SK-N-SH (cell line): ENCODE data around the gene PPP1R12B. TPM values are rescaled to one million over a fixed set of nuclear protein-coding genes. Genes with fewer than 3 reads are reported as not detected.
A peak's percentile ranks its signal among the peaks of the same experiment; 100 is the strongest.

ENCODE experiments used
- CTCF ChIA-PET: fragments of 300-600, 350-600 bp; formaldehyde crosslinking; extraction: SDS; loops from one replicate; lab custom pipeline; 2021; lab: Yijun Ruan, JAX
- POLR2A ChIA-PET: fragments of 350-600 bp; sonication (Branson Sonifier 250); formaldehyde crosslinking; extraction: SDS; loops from one replicate; lab custom pipeline; 2020; ENCODE audit warnings: antibody characterized with exemption, inconsistent platforms; lab: Yijun Ruan, JAX
- DNase-seq: peaks from one replicate; pipeline ENCODE4 v3.0.0; 2012
- H2AFZ ChIP-seq: fragments of 200-600 bp; sonication (generic); 2 replicates; pipeline ENCODE4 v1.8.1; 2016; ENCODE audit warnings: antibody characterized with exemption, mild to moderate bottlenecking, low read depth
- H3F3A ChIP-seq: fragments of 200-600 bp; sonication (generic); replicated peaks from 2 replicates; pipeline ENCODE3; 2016; ENCODE audit warnings: antibody characterized with exemption, mild to moderate bottlenecking; ENCODE audit not compliant: insufficient read depth
- H3K27ac ChIP-seq, 2 experiments: fragments of 200-500 bp in 1 of 2; fragments of 200-600 bp in 1 of 2; sonication (Bioruptor generic) in 1 of 2; sonication (generic), shearing (Covaris generic) in 1 of 2; 2 replicates each; pipeline versions ENCODE4 v1.5.1 to v1.6.1; 2014 to 2016; ENCODE audit warnings: low read depth in 2 of 2, inconsistent platforms in 1 of 2, low read length in 1 of 2, mild to moderate bottlenecking in 1 of 2, mixed read lengths in 1 of 2
- H3K27me3 ChIP-seq: fragments of 200-600 bp; sonication (generic), shearing (Covaris generic); 2 replicates; pipeline ENCODE4 v1.6.1; 2016; ENCODE audit warnings: mixed run types; ENCODE audit not compliant: insufficient read depth
- H3K36me3 ChIP-seq, 2 experiments: fragments of 200-500 bp in 1 of 2; fragments of 200-600 bp in 1 of 2; sonication (Bioruptor generic) in 1 of 2; sonication (generic) in 1 of 2; replicated peaks in 1 of 2; 2 replicates each; pipeline versions ENCODE3 to v1.5.1; 2014 to 2016; ENCODE audit warnings: low read length in 1 of 2, mild to moderate bottlenecking in 1 of 2; ENCODE audit not compliant: insufficient read depth in 2 of 2, control insufficient read depth in 1 of 2
- H3K4me1 ChIP-seq, 2 experiments: fragments of 200-500 bp in 1 of 2; fragments of 200-600 bp in 1 of 2; sonication (Bioruptor generic) in 1 of 2; sonication (generic), shearing (Covaris generic) in 1 of 2; 2 replicates each; pipeline versions ENCODE4 v1.5.1 to v1.6.1; 2014 to 2016; ENCODE audit warnings: low read depth in 1 of 2, low read length in 1 of 2, mixed run types in 1 of 2; ENCODE audit not compliant: insufficient read depth in 2 of 2, control insufficient read depth in 1 of 2
- H3K4me2 ChIP-seq: fragments of 200-600 bp; sonication (generic), shearing (Covaris generic); 2 replicates; pipeline ENCODE4 v1.6.1; 2017; ENCODE audit warnings: mixed run types
- H3K4me3 ChIP-seq, 2 experiments: fragments of 200-500 bp in 1 of 2; fragments of 200-600 bp in 1 of 2; sonication (Bioruptor generic) in 1 of 2; sonication (generic), shearing (Covaris generic) in 1 of 2; 2 replicates each; pipeline versions ENCODE4 v1.5.1 to v1.8.1; 2014 to 2016; ENCODE audit warnings: low read depth in 2 of 2, inconsistent platforms in 1 of 2, low read length in 1 of 2, mild to moderate bottlenecking in 1 of 2, mixed read lengths in 1 of 2, moderate library complexity in 1 of 2
- H3K79me2 ChIP-seq: fragments of 200-600 bp; sonication (generic); 2 replicates; pipeline ENCODE4 v1.8.1; 2017; ENCODE audit warnings: mild to moderate bottlenecking; ENCODE audit not compliant: insufficient read depth
- H3K9ac ChIP-seq: fragments of 200-600 bp; sonication (generic); 2 replicates; pipeline ENCODE4 v1.6.1; 2017; ENCODE audit warnings: mixed run types
- H3K9me2 ChIP-seq: fragments of 200-600 bp; sonication (generic); 2 replicates; pipeline ENCODE4 v1.6.1; 2017; ENCODE audit warnings: mixed run types
- H3K9me3 ChIP-seq: fragments of 200-600 bp; sonication (generic); 2 replicates; pipeline ENCODE4 v1.6.1; 2017; ENCODE audit warnings: mixed run types, mild to moderate bottlenecking, moderate library complexity
- H4K20me1 ChIP-seq: fragments of 200-600 bp; sonication (generic); 2 replicates; pipeline ENCODE4 v1.6.1; 2017; ENCODE audit warnings: mild to moderate bottlenecking, mixed run types; ENCODE audit not compliant: insufficient read depth
- CHD2 ChIP-seq: fragments of 150-350 bp; IDR thresholded peaks from 2 replicates; pipeline ENCODE4 v1.6.1; 2018; ENCODE audit warnings: low read length; ENCODE audit not compliant: partially characterized antibody
- CTCF ChIP-seq: fragments of 200-600 bp; sonication (generic); IDR thresholded peaks from 2 replicates; pipeline ENCODE4 v1.6.1; 2017; ENCODE audit warnings: antibody characterized with exemption, mild to moderate bottlenecking, moderate library complexity
- EZH2phosphoT487 ChIP-seq: fragments of 200-600 bp; sonication (generic); IDR thresholded peaks from 2 replicates; pipeline ENCODE4 v1.6.1; 2017; ENCODE audit warnings: low read depth, mixed run types, mild to moderate bottlenecking, antibody characterized with exemption, moderate library complexity, borderline replicate concordance
- FOSL2 ChIP-seq: IDR thresholded peaks from 2 replicates; pipeline ENCODE4 v1.4.0; 2012; ENCODE audit warnings: low read depth, mild to moderate bottlenecking, moderate library complexity, borderline replicate concordance
- FOXJ3 ChIP-seq: sonication (generic); formaldehyde crosslinking; IDR thresholded peaks from 2 replicates; pipeline ENCODE4 v1.5.1; 2020; ENCODE audit warnings: mild to moderate bottlenecking, missing genetic modification reagents
- FOXM1 ChIP-seq: IDR thresholded peaks from 2 replicates; pipeline ENCODE4 v1.4.0; 2012; ENCODE audit warnings: low read depth, mild to moderate bottlenecking
- GATA2 ChIP-seq: sonication (generic); formaldehyde crosslinking; IDR thresholded peaks from 2 replicates; pipeline ENCODE4 v1.5.0; 2020; ENCODE audit warnings: mild to moderate bottlenecking, missing genetic modification reagents
- JUND ChIP-seq: IDR thresholded peaks from 2 replicates; pipeline ENCODE4 v1.4.0; 2012
- MEF2A ChIP-seq: IDR thresholded peaks from 2 replicates; pipeline ENCODE4 v1.4.0; 2012; ENCODE audit warnings: low read depth, borderline replicate concordance
- RAD21 ChIP-seq: IDR thresholded peaks from 2 replicates; pipeline ENCODE4 v1.6.1; 2012; ENCODE audit warnings: mild to moderate bottlenecking, low read length
- RCOR1 ChIP-seq: fragments of 150-350 bp; IDR thresholded peaks from 2 replicates; pipeline ENCODE4 v1.6.1; 2017; ENCODE audit warnings: antibody characterized with exemption, low read length
- RFX5 ChIP-seq: IDR thresholded peaks from 2 replicates; pipeline ENCODE4 v1.6.1; 2012; ENCODE audit warnings: mild to moderate bottlenecking, improper control_type of control experiment, low read length
- RXRA ChIP-seq: IDR thresholded peaks from 2 replicates; pipeline ENCODE4 v1.4.0; 2012; ENCODE audit warnings: low read depth, mild to moderate bottlenecking, borderline replicate concordance
- SIN3A ChIP-seq: IDR thresholded peaks from 2 replicates; pipeline ENCODE4 v1.6.1; 2012; ENCODE audit warnings: low read depth, mild to moderate bottlenecking, low read length, moderate library complexity, borderline replicate concordance
- SMC3 ChIP-seq: IDR thresholded peaks from 2 replicates; pipeline ENCODE4 v1.6.1; 2012; ENCODE audit warnings: low read depth, low read length, improper control_type of control experiment
- TCF12 ChIP-seq: IDR thresholded peaks from 2 replicates; pipeline ENCODE4 v1.4.0; 2012
- WGBS: methylation state at CpG from one replicate; pipeline ENCODE4 v1.1.6; 2017; ENCODE audit warnings: low lambda C conversion rate; 5-methylcytosine and 5-hydroxymethylcytosine counted together
- polyA plus RNA-seq, 3 experiments: library from polyadenylated mRNA; depleted of rRNA; stranded (reverse); fragments of >200 nt; gene quantifications; 2 replicates each; pipeline ENCODE4 v1.2.3, GENCODE V29; 2012
- TF ChIP-seq, protein P1 (sequence below): IDR thresholded peaks from 2 replicates; pipeline ENCODE4 v1.4.0; 2012; ENCODE audit warnings: low read depth, borderline replicate concordance

PPP1R12B gene
- polyA plus RNA-seq, 1 of the 3 experiments (the other 2 are of a cell fraction): 2.8 TPM

DNA sequence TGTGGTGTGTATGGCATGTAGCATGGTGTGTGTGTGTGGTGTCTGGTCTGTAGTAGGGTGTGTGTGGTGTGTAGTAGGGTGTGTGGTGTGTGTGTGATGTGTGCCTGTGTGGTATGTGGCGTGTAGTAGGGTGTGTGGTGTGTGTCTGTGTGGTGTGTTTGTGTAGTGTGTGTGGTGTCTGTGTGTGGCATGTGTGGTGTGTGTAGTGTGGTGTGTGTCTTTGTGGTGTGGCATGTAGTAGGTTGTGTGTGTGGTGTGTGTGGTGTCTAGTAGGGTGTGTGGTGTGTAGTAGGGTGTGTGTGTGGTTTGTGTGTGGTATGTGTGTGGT lies 276.2 kb downstream of the PPP1R12B start:
- ChIA-PET POLR2A (no interaction called here), CTCF (interaction anchor here (0.5 to 2.5 kb wide), 7 partner anchors 10 to 95 kb away, joined by 3 to 12 read pairs (median 4); no protein-coding TSS in a partner anchor)
- Histone ChIP-seq H3K9me3 (no peaks in the 10 kb centered on the region), H3K4me1 (peaks cover 0 to 7% of the 10 kb centered on the region in 2 experiments; a peak in 3 of 4 replicates), H3K79me2 (no peaks in the 10 kb centered on the region), H3K9ac (no peak overlapping the region), H3K36me3 (no peaks in the 10 kb centered on the region), H2AFZ (no peak overlapping the region), H3K27ac (no peak overlapping the region), H3K4me2 (no peak overlapping the region), H3F3A (no peaks in the 10 kb centered on the region), H3K9me2 (no peaks in the 10 kb centered on the region), H3K4me3 (no peak overlapping the region), H3K27me3 (no peaks in the 10 kb centered on the region), H4K20me1 (no peaks in the 10 kb centered on the region)
- TF ChIP-seq CHD2: no peak
- TF ChIP-seq RFX5: no peak
- TF ChIP-seq FOXM1: no peak
- TF ChIP-seq, protein P1, sequence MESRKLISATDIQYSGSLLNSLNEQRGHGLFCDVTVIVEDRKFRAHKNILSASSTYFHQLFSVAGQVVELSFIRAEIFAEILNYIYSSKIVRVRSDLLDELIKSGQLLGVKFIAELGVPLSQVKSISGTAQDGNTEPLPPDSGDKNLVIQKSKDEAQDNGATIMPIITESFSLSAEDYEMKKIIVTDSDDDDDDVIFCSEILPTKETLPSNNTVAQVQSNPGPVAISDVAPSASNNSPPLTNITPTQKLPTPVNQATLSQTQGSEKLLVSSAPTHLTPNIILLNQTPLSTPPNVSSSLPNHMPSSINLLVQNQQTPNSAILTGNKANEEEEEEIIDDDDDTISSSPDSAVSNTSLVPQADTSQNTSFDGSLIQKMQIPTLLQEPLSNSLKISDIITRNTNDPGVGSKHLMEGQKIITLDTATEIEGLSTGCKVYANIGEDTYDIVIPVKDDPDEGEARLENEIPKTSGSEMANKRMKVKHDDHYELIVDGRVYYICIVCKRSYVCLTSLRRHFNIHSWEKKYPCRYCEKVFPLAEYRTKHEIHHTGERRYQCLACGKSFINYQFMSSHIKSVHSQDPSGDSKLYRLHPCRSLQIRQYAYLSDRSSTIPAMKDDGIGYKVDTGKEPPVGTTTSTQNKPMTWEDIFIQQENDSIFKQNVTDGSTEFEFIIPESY: no peak
- no peak for TF ChIP-seq MEF2A
- no peak for TF ChIP-seq SIN3A
- no peak for TF ChIP-seq RXRA
- no peak for TF ChIP-seq GATA2 (CRISPR knock-in tag)
- no peak for TF ChIP-seq FOSL2
- no peak for TF ChIP-seq FOXJ3
- TF ChIP-seq RCOR1: no peak
- TF ChIP-seq JUND: no peak
- no peak for TF ChIP-seq TCF12
- no peak for TF ChIP-seq EZH2phosphoT487
- no peak for DNase-seq
- WGBS: 74% methylated on average over 1 of the region's 1 CpG

DNA sequence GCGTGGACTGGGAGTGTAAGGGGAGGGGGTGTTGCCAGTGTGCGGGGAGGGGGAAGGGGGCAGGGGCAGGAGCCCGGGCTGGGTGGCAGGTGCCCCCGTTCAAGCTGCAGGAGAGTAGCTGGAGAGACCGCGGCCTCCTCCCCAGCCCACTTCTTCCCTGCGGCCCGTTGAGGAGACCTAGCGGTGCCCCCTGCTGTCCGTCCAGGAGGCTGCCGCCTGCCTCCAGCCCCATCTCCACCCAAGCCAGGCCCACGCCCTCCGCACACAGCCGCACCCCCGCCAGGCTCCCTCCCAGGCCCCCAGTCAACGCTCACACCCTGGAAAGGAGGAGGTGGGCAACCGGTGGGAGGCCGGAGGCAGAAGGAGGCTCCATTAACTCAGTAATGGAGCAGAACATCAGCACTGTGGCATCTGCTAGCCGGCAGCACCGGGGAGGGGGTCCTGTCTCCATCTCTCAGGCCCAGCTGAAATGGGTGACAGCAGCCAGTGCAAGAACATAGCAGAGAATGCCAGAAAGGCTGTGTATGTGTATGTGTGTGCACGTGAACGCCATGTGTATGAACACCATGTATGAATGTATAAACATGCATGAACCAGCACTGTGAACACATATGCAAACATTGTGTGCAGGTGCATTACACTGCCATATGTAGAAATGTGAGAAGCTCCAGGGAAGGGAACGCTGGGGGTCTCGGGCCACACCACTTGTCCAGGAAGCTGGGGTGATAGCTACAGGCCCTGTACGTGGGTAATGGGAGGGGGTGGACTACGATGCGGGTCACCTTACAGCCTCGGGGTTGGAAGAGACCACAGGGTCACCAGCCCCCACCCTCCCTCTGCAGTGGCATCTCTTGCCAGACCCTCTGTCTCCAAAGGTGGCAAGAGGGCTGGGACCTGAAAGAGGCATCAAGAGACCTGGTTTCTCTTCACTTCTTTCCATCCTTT lies 277.2 kb downstream of the PPP1R12B start:
- POLR2A ChIA-PET: interaction anchor here (0.6 to 0.8 kb wide), 2 partner anchors 275 to 276 kb away, joined by 3 to 4 read pairs; no protein-coding TSS in a partner anchor
- DNase-seq: peak; percentile 92
- H3K9me3 ChIP-seq: no peaks in the 10 kb centered on the region
- TF ChIP-seq SMC3: peak; percentile 88
- TF ChIP-seq RAD21: peak; percentile 69
- TF ChIP-seq CTCF: peak; percentile 64
- TF ChIP-seq, protein P1: no peak
- TF ChIP-seq FOSL2: no peak

More for the DNA sequence above, 277.2 kb downstream of the PPP1R12B start:
- H3K4me2 ChIP-seq: no peak overlapping the region
- H2AFZ ChIP-seq: no peak overlapping the region
- H3K4me1 ChIP-seq: peaks cover 0 to 7% of the 10 kb centered on the region in 2 experiments; a peak in 3 of 4 replicates
- no peaks in the 10 kb centered on the region for H3K9me2 ChIP-seq
- H3K27me3 ChIP-seq: no peaks in the 10 kb centered on the region
- no peaks in the 10 kb centered on the region for H3K79me2 ChIP-seq
- H3K36me3 ChIP-seq: no peaks in the 10 kb centered on the region
- no peaks in the 10 kb centered on the region for H4K20me1 ChIP-seq
- H3K4me3 ChIP-seq: no peak overlapping the region; a peak in 1 of 4 replicates
- CTCF ChIA-PET: interaction anchor here (0.5 to 2.5 kb wide), 10 partner anchors 9 to 94 kb away, joined by 3 to 12 read pairs (median 4); no protein-coding TSS in a partner anchor
- H3F3A ChIP-seq: no peaks in the 10 kb centered on the region
- no peak overlapping the region for H3K27ac ChIP-seq
- H3K9ac ChIP-seq: no peak overlapping the region
- 37% methylated on average over 17 of the region's 28 CpGs for WGBS
